ENCODE measurements around the gene IQCH. TPM values are rescaled to one million over a fixed set of nuclear protein-coding genes. Genes with fewer than 3 reads are reported as not detected.

The IQCH gene
- total RNA-seq, 1 experiment from 2014 or later: 2.4 TPM

- no peak overlapping the region for H3K4me3 ChIP-seq (ENCODE audit: low read depth, low read length)
- Mint-ChIP-seq H3K27ac (ENCODE audit: unreplicated experiment) (no peak overlapping the region), H3K27me3 (ENCODE audit: insufficient read depth, unreplicated experiment) (no peaks in the 10 kb centered on the region), H3K36me3 (ENCODE audit: insufficient read depth, unreplicated experiment) (no peaks in the 10 kb centered on the region), H3K9me3 (ENCODE audit: unreplicated experiment) (no peaks in the 10 kb centered on the region), H3K4me1 (ENCODE audit: low read depth, unreplicated experiment) (no peaks in the 10 kb centered on the region), H3K4me3 (ENCODE audit: unreplicated experiment) (no peak overlapping the region)
- ChIA-PET CTCF (no interaction called here), POLR2A (no interaction called here)
- no peaks in the 10 kb centered on the region for H3K4me1 ChIP-seq
- no peaks in the 10 kb centered on the region for H3K9me3 ChIP-seq
- intact Hi-C loops (cut with micrococcal nuclease; ENCODE audit: unreplicated experiment): no loop called here
- TF ChIP-seq CTCF (IDR thresholded peaks at IDR 0.05; ENCODE audit: insufficient read depth in 1 of 2, low read depth in 1 of 2, low read length in 1 of 2, severe bottlenecking in 1 of 2, unreplicated experiment in 1 of 2): no peak
- H3K36me3 ChIP-seq (ENCODE audit: control insufficient read depth, insufficient read depth, low read length): no peaks in the 10 kb centered on the region
- no peaks in the 10 kb centered on the region for H3K27me3 ChIP-seq (replicated peaks; ENCODE audit: control insufficient read depth, insufficient read depth, low read length)
- BruUV-seq (replicated peaks): no TSS peak
- no peak for DNase-seq
Observed at GRCh38 chr15:67420137-67420536, 165.6 kb downstream of the IQCH start.

GRCh38 chr15:67421105-67421504, 166.5 kb downstream of the IQCH start:
- peak in 1 of 2 experiments; percentile 15 for DNase-seq
- H3K27ac Mint-ChIP-seq (ENCODE audit: unreplicated experiment): no peak overlapping the region
- TF ChIP-seq CTCF (IDR thresholded peaks at IDR 0.05; ENCODE audit: insufficient read depth in 1 of 2, low read depth in 1 of 2, low read length in 1 of 2, severe bottlenecking in 1 of 2, unreplicated experiment in 1 of 2): no peak
- no TSS peak for BruUV-seq (replicated peaks)
- Histone ChIP-seq H3K36me3 (ENCODE audit: control insufficient read depth, insufficient read depth, low read length) (no peaks in the 10 kb centered on the region), H3K4me1 (no peaks in the 10 kb centered on the region), H3K9me3 (no peaks in the 10 kb centered on the region), H3K27me3 (replicated peaks; ENCODE audit: control insufficient read depth, insufficient read depth, low read length) (no peaks in the 10 kb centered on the region), H3K4me3 (ENCODE audit: low read depth, low read length) (no peak overlapping the region)
- H3K9me3 Mint-ChIP-seq (ENCODE audit: unreplicated experiment): no peaks in the 10 kb centered on the region
- no peaks in the 10 kb centered on the region for H3K4me1 Mint-ChIP-seq (ENCODE audit: low read depth, unreplicated experiment)
- ChIA-PET CTCF (no interaction called here), POLR2A (no interaction called here)
- no peak overlapping the region for H3K4me3 Mint-ChIP-seq (ENCODE audit: unreplicated experiment)
- H3K27me3 Mint-ChIP-seq (ENCODE audit: insufficient read depth, unreplicated experiment): no peaks in the 10 kb centered on the region
- intact Hi-C loops (cut with micrococcal nuclease; ENCODE audit: unreplicated experiment): no loop called here
- H3K36me3 Mint-ChIP-seq (ENCODE audit: insufficient read depth, unreplicated experiment): no peaks in the 10 kb centered on the region

- Histone ChIP-seq H3K4me3 (ENCODE audit: low read depth, low read length) (no peak overlapping the region), H3K9me3 (no peaks in the 10 kb centered on the region), H3K4me1 (no peaks in the 10 kb centered on the region), H3K27me3 (replicated peaks; ENCODE audit: control insufficient read depth, insufficient read depth, low read length) (no peaks in the 10 kb centered on the region), H3K36me3 (ENCODE audit: control insufficient read depth, insufficient read depth, low read length) (no peaks in the 10 kb centered on the region)
- Mint-ChIP-seq H3K27ac (ENCODE audit: unreplicated experiment) (no peak overlapping the region), H3K27me3 (ENCODE audit: insufficient read depth, unreplicated experiment) (no peaks in the 10 kb centered on the region), H3K36me3 (ENCODE audit: insufficient read depth, unreplicated experiment) (no peaks in the 10 kb centered on the region), H3K4me3 (ENCODE audit: unreplicated experiment) (no peak overlapping the region), H3K4me1 (ENCODE audit: low read depth, unreplicated experiment) (no peaks in the 10 kb centered on the region), H3K9me3 (ENCODE audit: unreplicated experiment) (no peaks in the 10 kb centered on the region)
- POLR2A ChIA-PET: no interaction called here
- BruUV-seq (replicated peaks): no TSS peak
- no peak for TF ChIP-seq CTCF (IDR thresholded peaks at IDR 0.05; ENCODE audit: insufficient read depth in 1 of 2, low read depth in 1 of 2, low read length in 1 of 2, severe bottlenecking in 1 of 2, unreplicated experiment in 1 of 2)
- CTCF ChIA-PET: no interaction called here
- DNase-seq: no peak
- intact Hi-C loops (cut with micrococcal nuclease; ENCODE audit: unreplicated experiment): no loop called here
Observed at GRCh38 chr15:67422296-67422695, 167.7 kb downstream of the IQCH start.
